SK-N-SH (cell line): Measurements from ENCODE around the gene FAM117B. TPM values are rescaled to one million over a fixed set of nuclear protein-coding genes. Genes with fewer than 3 reads are reported as not detected.

ENCODE experiments used
- CTCF ChIA-PET: fragments of 300-600, 350-600 bp; formaldehyde crosslinking; extraction: SDS; loops from one replicate; lab custom pipeline; 2021; lab: Yijun Ruan, JAX
- POLR2A ChIA-PET: fragments of 350-600 bp; sonication (Branson Sonifier 250); formaldehyde crosslinking; extraction: SDS; loops from one replicate; lab custom pipeline; 2020; ENCODE audit warnings: antibody characterized with exemption, inconsistent platforms; lab: Yijun Ruan, JAX
- DNase-seq: peaks from one replicate; pipeline ENCODE4 v3.0.0; 2012
- H2AFZ ChIP-seq: fragments of 200-600 bp; sonication (generic); 2 replicates; pipeline ENCODE4 v1.8.1; 2016; ENCODE audit warnings: antibody characterized with exemption, mild to moderate bottlenecking, low read depth
- H3F3A ChIP-seq: fragments of 200-600 bp; sonication (generic); replicated peaks from 2 replicates; pipeline ENCODE3; 2016; ENCODE audit warnings: antibody characterized with exemption, mild to moderate bottlenecking; ENCODE audit not compliant: insufficient read depth
- H3K27ac ChIP-seq, 2 experiments: fragments of 200-500 bp in 1 of 2; fragments of 200-600 bp in 1 of 2; sonication (Bioruptor generic) in 1 of 2; sonication (generic), shearing (Covaris generic) in 1 of 2; 2 replicates each; pipeline versions ENCODE4 v1.5.1 to v1.6.1; 2014 to 2016; ENCODE audit warnings: low read depth in 2 of 2, inconsistent platforms in 1 of 2, low read length in 1 of 2, mild to moderate bottlenecking in 1 of 2, mixed read lengths in 1 of 2
- H3K27me3 ChIP-seq: fragments of 200-600 bp; sonication (generic), shearing (Covaris generic); 2 replicates; pipeline ENCODE4 v1.6.1; 2016; ENCODE audit warnings: mixed run types; ENCODE audit not compliant: insufficient read depth
- H3K36me3 ChIP-seq, 2 experiments: fragments of 200-500 bp in 1 of 2; fragments of 200-600 bp in 1 of 2; sonication (Bioruptor generic) in 1 of 2; sonication (generic) in 1 of 2; replicated peaks in 1 of 2; 2 replicates each; pipeline versions ENCODE3 to v1.5.1; 2014 to 2016; ENCODE audit warnings: low read length in 1 of 2, mild to moderate bottlenecking in 1 of 2; ENCODE audit not compliant: insufficient read depth in 2 of 2, control insufficient read depth in 1 of 2
- H3K4me1 ChIP-seq, 2 experiments: fragments of 200-500 bp in 1 of 2; fragments of 200-600 bp in 1 of 2; sonication (Bioruptor generic) in 1 of 2; sonication (generic), shearing (Covaris generic) in 1 of 2; 2 replicates each; pipeline versions ENCODE4 v1.5.1 to v1.6.1; 2014 to 2016; ENCODE audit warnings: low read depth in 1 of 2, low read length in 1 of 2, mixed run types in 1 of 2; ENCODE audit not compliant: insufficient read depth in 2 of 2, control insufficient read depth in 1 of 2
- H3K4me2 ChIP-seq: fragments of 200-600 bp; sonication (generic), shearing (Covaris generic); 2 replicates; pipeline ENCODE4 v1.6.1; 2017; ENCODE audit warnings: mixed run types
- H3K4me3 ChIP-seq, 2 experiments: fragments of 200-500 bp in 1 of 2; fragments of 200-600 bp in 1 of 2; sonication (Bioruptor generic) in 1 of 2; sonication (generic), shearing (Covaris generic) in 1 of 2; 2 replicates each; pipeline versions ENCODE4 v1.5.1 to v1.8.1; 2014 to 2016; ENCODE audit warnings: low read depth in 2 of 2, inconsistent platforms in 1 of 2, low read length in 1 of 2, mild to moderate bottlenecking in 1 of 2, mixed read lengths in 1 of 2, moderate library complexity in 1 of 2
- H3K79me2 ChIP-seq: fragments of 200-600 bp; sonication (generic); 2 replicates; pipeline ENCODE4 v1.8.1; 2017; ENCODE audit warnings: mild to moderate bottlenecking; ENCODE audit not compliant: insufficient read depth
- H3K9ac ChIP-seq: fragments of 200-600 bp; sonication (generic); 2 replicates; pipeline ENCODE4 v1.6.1; 2017; ENCODE audit warnings: mixed run types
- H3K9me2 ChIP-seq: fragments of 200-600 bp; sonication (generic); 2 replicates; pipeline ENCODE4 v1.6.1; 2017; ENCODE audit warnings: mixed run types
- H3K9me3 ChIP-seq: fragments of 200-600 bp; sonication (generic); 2 replicates; pipeline ENCODE4 v1.6.1; 2017; ENCODE audit warnings: mixed run types, mild to moderate bottlenecking, moderate library complexity
- H4K20me1 ChIP-seq: fragments of 200-600 bp; sonication (generic); 2 replicates; pipeline ENCODE4 v1.6.1; 2017; ENCODE audit warnings: mild to moderate bottlenecking, mixed run types; ENCODE audit not compliant: insufficient read depth
- CHD2 ChIP-seq: fragments of 150-350 bp; IDR thresholded peaks from 2 replicates; pipeline ENCODE4 v1.6.1; 2018; ENCODE audit warnings: low read length; ENCODE audit not compliant: partially characterized antibody
- FOSL2 ChIP-seq: IDR thresholded peaks from 2 replicates; pipeline ENCODE4 v1.4.0; 2012; ENCODE audit warnings: low read depth, mild to moderate bottlenecking, moderate library complexity, borderline replicate concordance
- FOXJ3 ChIP-seq: sonication (generic); formaldehyde crosslinking; IDR thresholded peaks from 2 replicates; pipeline ENCODE4 v1.5.1; 2020; ENCODE audit warnings: mild to moderate bottlenecking, missing genetic modification reagents
- FOXM1 ChIP-seq: IDR thresholded peaks from 2 replicates; pipeline ENCODE4 v1.4.0; 2012; ENCODE audit warnings: low read depth, mild to moderate bottlenecking
- GABPA ChIP-seq: IDR thresholded peaks from 2 replicates; pipeline ENCODE4 v1.4.0; 2012; ENCODE audit warnings: low read depth, mild to moderate bottlenecking
- JUND ChIP-seq: IDR thresholded peaks from 2 replicates; pipeline ENCODE4 v1.4.0; 2012
- NFIC ChIP-seq: IDR thresholded peaks from 2 replicates; pipeline ENCODE4 v1.4.0; 2012; ENCODE audit warnings: borderline replicate concordance
- NRF1 ChIP-seq: IDR thresholded peaks from 2 replicates; pipeline ENCODE4 v1.6.1; 2012; ENCODE audit warnings: low read depth, mild to moderate bottlenecking, low read length
- RCOR1 ChIP-seq: fragments of 150-350 bp; IDR thresholded peaks from 2 replicates; pipeline ENCODE4 v1.6.1; 2017; ENCODE audit warnings: antibody characterized with exemption, low read length
- RFX5 ChIP-seq: IDR thresholded peaks from 2 replicates; pipeline ENCODE4 v1.6.1; 2012; ENCODE audit warnings: mild to moderate bottlenecking, improper control_type of control experiment, low read length
- SMC3 ChIP-seq: IDR thresholded peaks from 2 replicates; pipeline ENCODE4 v1.6.1; 2012; ENCODE audit warnings: low read depth, low read length, improper control_type of control experiment
- TCF12 ChIP-seq: IDR thresholded peaks from 2 replicates; pipeline ENCODE4 v1.4.0; 2012
- TEAD4 ChIP-seq: IDR thresholded peaks from 2 replicates; pipeline ENCODE4 v1.4.0; 2012; ENCODE audit warnings: mild to moderate bottlenecking, borderline replicate concordance; ENCODE audit not compliant: insufficient read depth
- YY1 ChIP-seq: IDR thresholded peaks from 2 replicates; pipeline ENCODE4 v1.4.0; 2012; ENCODE audit warnings: low read depth, mild to moderate bottlenecking
- WGBS: methylation state at CpG from one replicate; pipeline ENCODE4 v1.1.6; 2017; ENCODE audit warnings: low lambda C conversion rate; 5-methylcytosine and 5-hydroxymethylcytosine counted together
- polyA plus RNA-seq, 3 experiments: library from polyadenylated mRNA; depleted of rRNA; stranded (reverse); fragments of >200 nt; gene quantifications; 2 replicates each; pipeline ENCODE4 v1.2.3, GENCODE V29; 2012
- TF ChIP-seq, protein P1 (sequence below): fragments of 200-600 bp; sonication (generic); IDR thresholded peaks from 2 replicates; pipeline ENCODE4 v1.6.1; 2017; ENCODE audit warnings: antibody characterized with exemption, mild to moderate bottlenecking, moderate library complexity
- TF ChIP-seq, protein P2 (sequence below): fragments of 150-350 bp; IDR thresholded peaks from 2 replicates; pipeline ENCODE4 v1.6.1; 2017; ENCODE audit warnings: antibody characterized with exemption, low read length, low read depth, borderline replicate concordance
- TF ChIP-seq, protein P3 (sequence below): IDR thresholded peaks from 2 replicates; pipeline ENCODE4 v1.4.0; 2012; ENCODE audit warnings: low read depth, borderline replicate concordance
- TF ChIP-seq, protein P4 (sequence below): IDR thresholded peaks from 2 replicates; pipeline ENCODE4 v1.6.1; 2012; ENCODE audit warnings: mild to moderate bottlenecking, low read depth, low read length, moderate library complexity
- TF ChIP-seq, protein P5 (sequence below): IDR thresholded peaks from 2 replicates; pipeline ENCODE4 v1.4.0; 2012; ENCODE audit warnings: low read depth, borderline replicate concordance

Gene FAM117B
- polyA plus RNA-seq, 1 of the 3 experiments (the other 2 are of a cell fraction) = 0.90 TPM

DNA sequence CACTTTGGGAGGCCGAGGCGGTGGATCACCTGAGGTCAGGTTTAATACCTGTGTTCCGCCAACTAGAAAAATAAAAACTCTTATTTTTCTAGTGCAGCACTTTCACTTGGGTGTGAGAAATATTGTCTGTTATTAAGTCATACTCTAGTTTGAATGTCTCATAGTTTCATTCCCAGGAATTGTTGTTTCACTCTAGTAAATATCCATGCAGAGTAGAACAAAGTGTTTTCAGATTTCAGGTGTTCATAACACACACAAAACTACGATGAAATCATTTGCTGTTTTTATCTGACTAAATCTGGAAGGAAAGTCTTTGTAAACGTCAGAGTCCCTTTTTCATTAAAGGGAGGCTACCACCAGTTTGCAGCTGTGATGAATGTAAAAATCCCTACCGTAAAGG is 4.0 kb downstream of the FAM117B start:
- Histone ChIP-seq H4K20me1 (no peaks in the 10 kb centered on the region), H3K9me3 (no peaks in the 10 kb centered on the region), H3K79me2 (peaks cover 29% of the 10 kb centered on the region), H3K9ac (no peak overlapping the region), H3K27ac (no peak overlapping the region), H3K4me1 (no peaks in the 10 kb centered on the region; a peak in 2 of 4 replicates), H3F3A (no peaks in the 10 kb centered on the region), H3K9me2 (no peaks in the 10 kb centered on the region), H3K4me3 (no peak overlapping the region), H3K27me3 (no peaks in the 10 kb centered on the region), H3K4me2 (no peak overlapping the region), H3K36me3 (no peaks in the 10 kb centered on the region), H2AFZ (no peak overlapping the region)
- no peak for TF ChIP-seq YY1
- TF ChIP-seq SMC3 = no peak
- TF ChIP-seq, protein P1, sequence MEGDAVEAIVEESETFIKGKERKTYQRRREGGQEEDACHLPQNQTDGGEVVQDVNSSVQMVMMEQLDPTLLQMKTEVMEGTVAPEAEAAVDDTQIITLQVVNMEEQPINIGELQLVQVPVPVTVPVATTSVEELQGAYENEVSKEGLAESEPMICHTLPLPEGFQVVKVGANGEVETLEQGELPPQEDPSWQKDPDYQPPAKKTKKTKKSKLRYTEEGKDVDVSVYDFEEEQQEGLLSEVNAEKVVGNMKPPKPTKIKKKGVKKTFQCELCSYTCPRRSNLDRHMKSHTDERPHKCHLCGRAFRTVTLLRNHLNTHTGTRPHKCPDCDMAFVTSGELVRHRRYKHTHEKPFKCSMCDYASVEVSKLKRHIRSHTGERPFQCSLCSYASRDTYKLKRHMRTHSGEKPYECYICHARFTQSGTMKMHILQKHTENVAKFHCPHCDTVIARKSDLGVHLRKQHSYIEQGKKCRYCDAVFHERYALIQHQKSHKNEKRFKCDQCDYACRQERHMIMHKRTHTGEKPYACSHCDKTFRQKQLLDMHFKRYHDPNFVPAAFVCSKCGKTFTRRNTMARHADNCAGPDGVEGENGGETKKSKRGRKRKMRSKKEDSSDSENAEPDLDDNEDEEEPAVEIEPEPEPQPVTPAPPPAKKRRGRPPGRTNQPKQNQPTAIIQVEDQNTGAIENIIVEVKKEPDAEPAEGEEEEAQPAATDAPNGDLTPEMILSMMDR = no peak
- TF ChIP-seq, protein P2, sequence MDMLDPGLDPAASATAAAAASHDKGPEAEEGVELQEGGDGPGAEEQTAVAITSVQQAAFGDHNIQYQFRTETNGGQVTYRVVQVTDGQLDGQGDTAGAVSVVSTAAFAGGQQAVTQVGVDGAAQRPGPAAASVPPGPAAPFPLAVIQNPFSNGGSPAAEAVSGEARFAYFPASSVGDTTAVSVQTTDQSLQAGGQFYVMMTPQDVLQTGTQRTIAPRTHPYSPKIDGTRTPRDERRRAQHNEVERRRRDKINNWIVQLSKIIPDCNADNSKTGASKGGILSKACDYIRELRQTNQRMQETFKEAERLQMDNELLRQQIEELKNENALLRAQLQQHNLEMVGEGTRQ = no peak
- no peak for TF ChIP-seq NFIC
- no peak for TF ChIP-seq TCF12
- no peak for TF ChIP-seq JUND
- TF ChIP-seq NRF1 = no peak
- TF ChIP-seq RFX5 = no peak
- TF ChIP-seq TEAD4 = no peak
- TF ChIP-seq, protein P3, sequence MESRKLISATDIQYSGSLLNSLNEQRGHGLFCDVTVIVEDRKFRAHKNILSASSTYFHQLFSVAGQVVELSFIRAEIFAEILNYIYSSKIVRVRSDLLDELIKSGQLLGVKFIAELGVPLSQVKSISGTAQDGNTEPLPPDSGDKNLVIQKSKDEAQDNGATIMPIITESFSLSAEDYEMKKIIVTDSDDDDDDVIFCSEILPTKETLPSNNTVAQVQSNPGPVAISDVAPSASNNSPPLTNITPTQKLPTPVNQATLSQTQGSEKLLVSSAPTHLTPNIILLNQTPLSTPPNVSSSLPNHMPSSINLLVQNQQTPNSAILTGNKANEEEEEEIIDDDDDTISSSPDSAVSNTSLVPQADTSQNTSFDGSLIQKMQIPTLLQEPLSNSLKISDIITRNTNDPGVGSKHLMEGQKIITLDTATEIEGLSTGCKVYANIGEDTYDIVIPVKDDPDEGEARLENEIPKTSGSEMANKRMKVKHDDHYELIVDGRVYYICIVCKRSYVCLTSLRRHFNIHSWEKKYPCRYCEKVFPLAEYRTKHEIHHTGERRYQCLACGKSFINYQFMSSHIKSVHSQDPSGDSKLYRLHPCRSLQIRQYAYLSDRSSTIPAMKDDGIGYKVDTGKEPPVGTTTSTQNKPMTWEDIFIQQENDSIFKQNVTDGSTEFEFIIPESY = no peak
- TF ChIP-seq FOXM1 = no peak
- TF ChIP-seq, protein P4, sequence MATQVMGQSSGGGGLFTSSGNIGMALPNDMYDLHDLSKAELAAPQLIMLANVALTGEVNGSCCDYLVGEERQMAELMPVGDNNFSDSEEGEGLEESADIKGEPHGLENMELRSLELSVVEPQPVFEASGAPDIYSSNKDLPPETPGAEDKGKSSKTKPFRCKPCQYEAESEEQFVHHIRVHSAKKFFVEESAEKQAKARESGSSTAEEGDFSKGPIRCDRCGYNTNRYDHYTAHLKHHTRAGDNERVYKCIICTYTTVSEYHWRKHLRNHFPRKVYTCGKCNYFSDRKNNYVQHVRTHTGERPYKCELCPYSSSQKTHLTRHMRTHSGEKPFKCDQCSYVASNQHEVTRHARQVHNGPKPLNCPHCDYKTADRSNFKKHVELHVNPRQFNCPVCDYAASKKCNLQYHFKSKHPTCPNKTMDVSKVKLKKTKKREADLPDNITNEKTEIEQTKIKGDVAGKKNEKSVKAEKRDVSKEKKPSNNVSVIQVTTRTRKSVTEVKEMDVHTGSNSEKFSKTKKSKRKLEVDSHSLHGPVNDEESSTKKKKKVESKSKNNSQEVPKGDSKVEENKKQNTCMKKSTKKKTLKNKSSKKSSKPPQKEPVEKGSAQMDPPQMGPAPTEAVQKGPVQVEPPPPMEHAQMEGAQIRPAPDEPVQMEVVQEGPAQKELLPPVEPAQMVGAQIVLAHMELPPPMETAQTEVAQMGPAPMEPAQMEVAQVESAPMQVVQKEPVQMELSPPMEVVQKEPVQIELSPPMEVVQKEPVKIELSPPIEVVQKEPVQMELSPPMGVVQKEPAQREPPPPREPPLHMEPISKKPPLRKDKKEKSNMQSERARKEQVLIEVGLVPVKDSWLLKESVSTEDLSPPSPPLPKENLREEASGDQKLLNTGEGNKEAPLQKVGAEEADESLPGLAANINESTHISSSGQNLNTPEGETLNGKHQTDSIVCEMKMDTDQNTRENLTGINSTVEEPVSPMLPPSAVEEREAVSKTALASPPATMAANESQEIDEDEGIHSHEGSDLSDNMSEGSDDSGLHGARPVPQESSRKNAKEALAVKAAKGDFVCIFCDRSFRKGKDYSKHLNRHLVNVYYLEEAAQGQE = no peak
- TF ChIP-seq RCOR1 = no peak
- TF ChIP-seq FOXJ3 (CRISPR knock-in tag) = no peak
- TF ChIP-seq, protein P5, sequence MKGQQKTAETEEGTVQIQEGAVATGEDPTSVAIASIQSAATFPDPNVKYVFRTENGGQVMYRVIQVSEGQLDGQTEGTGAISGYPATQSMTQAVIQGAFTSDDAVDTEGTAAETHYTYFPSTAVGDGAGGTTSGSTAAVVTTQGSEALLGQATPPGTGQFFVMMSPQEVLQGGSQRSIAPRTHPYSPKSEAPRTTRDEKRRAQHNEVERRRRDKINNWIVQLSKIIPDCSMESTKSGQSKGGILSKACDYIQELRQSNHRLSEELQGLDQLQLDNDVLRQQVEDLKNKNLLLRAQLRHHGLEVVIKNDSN = no peak
- no peak for TF ChIP-seq GABPA
- TF ChIP-seq CHD2 = no peak
- no peak for TF ChIP-seq FOSL2
- ChIA-PET POLR2A (no interaction called here), CTCF (no interaction called here)
- DNase-seq = no peak
- 91% methylated on average over 6 of the region's 6 CpGs for WGBS
